H1 (cell line): ENCODE data around the gene NIPAL4. TPM values are rescaled to one million over a fixed set of nuclear protein-coding genes. Genes with fewer than 3 reads are reported as not detected.

Experiments used
- CTCF ChIA-PET: fragments of 300-600 bp; sonication (Branson Sonifier 250); formaldehyde crosslinking; loops from one replicate; lab custom pipeline; 2021; ENCODE audit not compliant: partially characterized antibody; lab: Charles Lee
- POLR2A ChIA-PET: fragments of 300-600 bp; sonication (Branson Sonifier 250); formaldehyde crosslinking; loops from one replicate; lab custom pipeline; 2021; ENCODE audit warnings: inconsistent platforms; ENCODE audit not compliant: partially characterized antibody; lab: Charles Lee
- DNase-seq, 2 experiments: peaks; one replicate each; pipeline versions ENCODE4 v3.0.0 to v3.0.0-alpha.2; 2010 to 2022; ENCODE audit warnings: low spot score in 2 of 2, low read depth in 1 of 2, mixed read lengths in 1 of 2
- FAIRE-seq: peaks from 2 replicates; lab custom pipeline; 2011; peaks lifted over from hg19 to GRCh38; lab: Jason Lieb, UNC
- H2AFZ ChIP-seq: 2 replicates; pipeline ENCODE4 v1.8.1; 2012; ENCODE audit warnings: low read length, inconsistent platforms
- H2AK5ac ChIP-seq: 2 replicates; pipeline ENCODE4 v1.6.1; 2013; ENCODE audit warnings: low read depth, low read length
- H2BK120ac ChIP-seq: replicated peaks from 2 replicates; pipeline ENCODE3; 2013; ENCODE audit warnings: low read depth, low read length, inconsistent platforms
- H2BK12ac ChIP-seq: 2 replicates; pipeline ENCODE4 v1.6.1; 2013; ENCODE audit warnings: low read depth, low read length
- H2BK15ac ChIP-seq: 2 replicates; pipeline ENCODE4 v1.6.1; 2013; ENCODE audit warnings: low read length
- H2BK20ac ChIP-seq: 2 replicates; pipeline ENCODE4 v1.6.1; 2013; ENCODE audit warnings: low read length
- H2BK5ac ChIP-seq: 2 replicates; pipeline ENCODE4 v1.6.1; 2013; ENCODE audit warnings: low read depth, low read length
- H3K14ac ChIP-seq: 2 replicates; pipeline ENCODE4 v1.6.1; 2013; ENCODE audit warnings: inconsistent platforms; ENCODE audit not compliant: insufficient read length
- H3K18ac ChIP-seq: 2 replicates; pipeline ENCODE4 v1.6.1; 2013; ENCODE audit warnings: low read length; ENCODE audit errors: extremely low read depth
- H3K23ac ChIP-seq: 2 replicates; pipeline ENCODE4 v1.6.1; 2013; ENCODE audit warnings: inconsistent platforms; ENCODE audit not compliant: insufficient read length
- H3K23me2 ChIP-seq: 2 replicates; pipeline ENCODE4 v1.6.1; 2013; ENCODE audit warnings: low read depth, low read length
- H3K27ac ChIP-seq: 2 replicates; pipeline ENCODE4 v1.6.1; 2011; ENCODE audit warnings: low read depth, low read length, inconsistent platforms
- H3K27me3 ChIP-seq, 4 experiments: replicated peaks in 1 of 4; 1 replicate in 1 of 4; 2 replicates in 3 of 4; pipeline versions ENCODE4 v1.6.1 to v1.8.1; 2011 to 2013; ENCODE audit warnings: low read length in 3 of 4, mild to moderate bottlenecking in 3 of 4, inconsistent platforms in 2 of 4, mixed read lengths in 2 of 4, moderate library complexity in 1 of 4; ENCODE audit not compliant: control insufficient read depth in 3 of 4, insufficient read depth in 3 of 4; ENCODE audit errors: extremely low read depth in 1 of 4
- H3K36me3 ChIP-seq, 4 experiments: 2 replicates each; pipeline versions ENCODE4 v1.6.1 to v1.8.1; 2011 to 2013; ENCODE audit warnings: mild to moderate bottlenecking in 4 of 4, low read length in 3 of 4, moderate library complexity in 2 of 4, control low read depth in 1 of 4, inconsistent platforms in 1 of 4; ENCODE audit not compliant: insufficient read depth in 4 of 4, control insufficient read depth in 2 of 4
- H3K4ac ChIP-seq: replicated peaks from 2 replicates; pipeline ENCODE3; 2013; ENCODE audit warnings: low read length, low read depth, mixed read lengths, inconsistent platforms; ENCODE audit not compliant: insufficient read length
- H3K4me1 ChIP-seq, 4 experiments: replicated peaks in 1 of 4; 1 replicate in 1 of 4; 2 replicates in 3 of 4; pipeline versions ENCODE4 v1.6.1 to v1.8.1; 2011 to 2013; ENCODE audit warnings: low read length in 3 of 4, inconsistent platforms in 2 of 4, mixed read lengths in 1 of 4; ENCODE audit not compliant: insufficient read depth in 4 of 4, control insufficient read depth in 3 of 4
- H3K4me2 ChIP-seq, 2 experiments: 2 replicates each; pipeline versions ENCODE4 v1.6.1 to v1.8.1; 2011 to 2013; ENCODE audit warnings: low read depth in 2 of 2, low read length in 2 of 2, control low read depth in 1 of 2, inconsistent platforms in 1 of 2, mild to moderate bottlenecking in 1 of 2; ENCODE audit not compliant: insufficient read depth in 1 of 2
- H3K4me3 ChIP-seq, 4 experiments: fragments of 200-600, 300-600 bp in 1 of 4; sonication (generic), shearing (Covaris generic), sonication (Bioruptor Twin) in 1 of 4; 2 replicates each; pipeline versions ENCODE4 v1.5.1 to v1.8.1; 2011 to 2016; ENCODE audit warnings: low read length in 4 of 4, low read depth in 3 of 4, control low read depth in 2 of 4, inconsistent platforms in 2 of 4, mild to moderate bottlenecking in 2 of 4, mixed read lengths in 1 of 4, moderate library complexity in 1 of 4; ENCODE audit not compliant: insufficient read depth in 2 of 4; ENCODE audit errors: extremely low read depth in 1 of 4
- H3K56ac ChIP-seq: replicated peaks from 2 replicates; pipeline ENCODE3; 2013; ENCODE audit warnings: low read depth, mild to moderate bottlenecking, mixed read lengths, low read length, inconsistent platforms; ENCODE audit not compliant: insufficient read length
- H3K79me1 ChIP-seq: 2 replicates; pipeline ENCODE4 v1.6.1; 2013; ENCODE audit warnings: low read depth, low read length, control low read depth
- H3K79me2 ChIP-seq, 2 experiments: 2 replicates each; pipeline versions ENCODE4 v1.6.1 to v1.8.1; 2012 to 2013; ENCODE audit warnings: low read length in 2 of 2, mild to moderate bottlenecking in 2 of 2, inconsistent platforms in 1 of 2; ENCODE audit not compliant: insufficient read depth in 2 of 2, control insufficient read depth in 1 of 2
- H3K9ac ChIP-seq, 4 experiments: replicated peaks in 1 of 4; 1 replicate in 1 of 4; 2 replicates in 3 of 4; pipeline versions ENCODE4 v1.6.1 to v1.8.1; 2011 to 2013; ENCODE audit warnings: low read depth in 3 of 4, low read length in 3 of 4, control low read depth in 2 of 4, mild to moderate bottlenecking in 2 of 4, moderate library complexity in 2 of 4, inconsistent platforms in 1 of 4; ENCODE audit errors: extremely low read depth in 1 of 4
- H3K9me3 ChIP-seq, 2 experiments: 2 replicates each; pipeline versions ENCODE4 v1.6.1 to v1.8.1; 2012 to 2013; ENCODE audit warnings: mild to moderate bottlenecking in 2 of 2, moderate library complexity in 2 of 2, control low read depth in 1 of 2, inconsistent platforms in 1 of 2, low read depth in 1 of 2, low read length in 1 of 2, mixed read lengths in 1 of 2; ENCODE audit not compliant: insufficient read depth in 2 of 2
- H4K20me1 ChIP-seq, 2 experiments: replicated peaks in 1 of 2; 2 replicates each; pipeline versions ENCODE3 to v1.8.1; 2011 to 2013; ENCODE audit warnings: inconsistent platforms in 2 of 2, low read length in 2 of 2, mild to moderate bottlenecking in 1 of 2; ENCODE audit not compliant: insufficient read depth in 2 of 2, control insufficient read depth in 1 of 2
- H4K5ac ChIP-seq: 2 replicates; pipeline ENCODE4 v1.6.1; 2013; ENCODE audit warnings: low read length, low read depth, mixed read lengths, inconsistent platforms; ENCODE audit not compliant: insufficient read length
- H4K8ac ChIP-seq: 2 replicates; pipeline ENCODE4 v1.8.0; 2013; ENCODE audit warnings: mild to moderate bottlenecking, moderate library complexity, low read length, inconsistent platforms; ENCODE audit not compliant: insufficient read depth; ENCODE audit errors: extremely low read depth
- H4K91ac ChIP-seq: replicated peaks from 2 replicates; pipeline ENCODE3; 2013; ENCODE audit warnings: low read length, mixed read lengths, inconsistent platforms; ENCODE audit not compliant: insufficient read length
- GTF2F1 ChIP-seq: IDR thresholded peaks from 2 replicates; pipeline ENCODE4 v1.6.1; 2012; ENCODE audit warnings: low read depth, low read length, improper control_type of control experiment, borderline replicate concordance
- KDM1A ChIP-seq: fragments of 200-600, 300-600 bp; sonication (generic); IDR thresholded peaks from 2 replicates; pipeline ENCODE4 v1.7.1; 2016; ENCODE audit warnings: mild to moderate bottlenecking, low read length, borderline replicate concordance
- WGBS, 2 experiments: shearing (Covaris generic) in 1 of 2; methylation state at CpG; one replicate each; pipeline versions ENCODE4 v1.1.6 to v1.1.7; 2013 to 2015; ENCODE audit warnings: low lambda C conversion rate in 2 of 2, mixed read lengths in 2 of 2, inconsistent platforms in 1 of 2, low coverage in 1 of 2, missing lambda C conversion rate in 1 of 2; ENCODE audit not compliant: insufficient replicate concordance in 2 of 2, insufficient coverage in 1 of 2, insufficient read length in 1 of 2; ENCODE audit errors: extremely low coverage in 1 of 2, missing lambda C conversion rate in 1 of 2; 5-methylcytosine and 5-hydroxymethylcytosine counted together
- polyA plus RNA-seq, 7 experiments: library from polyadenylated mRNA; depleted of rRNA in 3 of 7; stranded (reverse) in 5 of 7; unstranded in 2 of 7; fragments of >200 nt in 5 of 7; fragments of 200-250 nt in 2 of 7; gene quantifications; 1 replicate in 5 of 7; 2 replicates in 1 of 7; 4 replicates in 1 of 7; pipeline versions ENCODE4 v1.2.1 to v1.2.3, GENCODE V29; 2011 to 2013; ENCODE audit warnings: missing spikeins in 2 of 7, mixed read lengths in 2 of 7
- total RNA-seq: library from RNA; stranded (reverse); fragmentation: NEBNext Ultra II Directional; extraction: Animal tissue kit (Norgen Biotek cat#: 25700); gene quantifications from 2 replicates; pipeline ENCODE4 v1.2.1, GENCODE V29; 2021

NIPAL4 gene
- total and polyA plus RNA-seq, 2 of the 8 experiments (the other 6 are each of a cell fraction or from before 2014, with no cell fraction given) = 0.09 to 0.20 TPM

DNA sequence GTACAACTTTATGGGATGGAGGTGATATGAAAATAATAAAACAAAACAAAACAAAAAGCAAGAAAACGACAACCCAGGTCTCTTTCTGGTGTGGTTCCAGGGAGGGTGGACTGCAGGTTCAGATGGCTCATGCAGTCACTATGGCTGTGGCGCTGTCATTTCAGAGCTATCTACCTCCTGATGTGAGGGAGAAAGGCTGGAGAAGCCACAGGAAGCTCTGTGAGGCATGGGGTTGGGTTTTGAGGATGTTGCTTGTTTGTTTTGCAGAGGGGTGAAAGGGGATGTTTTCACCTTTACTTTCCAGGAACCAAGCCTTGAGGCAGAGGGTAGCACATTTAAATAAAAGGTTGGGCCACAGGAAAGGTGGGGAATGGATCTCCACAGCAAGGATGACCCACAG lies 18.7 kb downstream of the NIPAL4 start:
- Histone ChIP-seq H2BK12ac (no peak overlapping the region), H4K20me1 (peaks cover 0 to 2% of the 10 kb centered on the region in 2 experiments), H3K23me2 (no peaks in the 10 kb centered on the region), H4K5ac (no peak overlapping the region), H2AFZ (no peak overlapping the region), H3K23ac (no peak overlapping the region), H3K36me3 (no peaks in the 10 kb centered on the region), H3K4me3 (no peak overlapping the region), H3K4me2 (no peak overlapping the region), H3K9ac (no peak overlapping the region), H3K27ac (no peak overlapping the region), H4K8ac (no peak overlapping the region), H3K4ac (no peak overlapping the region), H3K14ac (no peak overlapping the region), H2BK120ac (no peak overlapping the region), H3K79me1 (no peaks in the 10 kb centered on the region), H3K18ac (no peak overlapping the region), H3K9me3 (no peaks in the 10 kb centered on the region), H2BK5ac (no peak overlapping the region), H2AK5ac (no peak overlapping the region), H3K79me2 (no peaks in the 10 kb centered on the region), H2BK20ac (no peak overlapping the region), H3K4me1 (peaks cover 0 to 2% (median 0%) of the 10 kb centered on the region in 4 experiments; a peak in 3 of 7 replicates), H3K27me3 (no peaks in the 10 kb centered on the region), H2BK15ac (no peak overlapping the region), H3K56ac (no peak overlapping the region), H4K91ac (no peak overlapping the region)
- 92% methylated on average over 2 of the region's 2 CpGs; no CpG with 5 or more reads in 1 of the 2 experiments for WGBS, 2 experiments
- TF ChIP-seq KDM1A (peak; percentile 31; the same call in 1 of the 2 replicates), GTF2F1 (no peak)
- CTCF ChIA-PET = interaction anchor here (0.6 to 5.5 kb wide), 16 partner anchors 9 to 240 kb away, joined by 3 to 46 read pairs (median 8); a partner anchor contains a TSS
- POLR2A ChIA-PET = interaction anchor here (1.1 to 1.8 kb wide), 2 partner anchors 107 to 122 kb away, joined by 3 to 4 read pairs; no protein-coding TSS in a partner anchor
- no peak for DNase-seq
- no peak for FAIRE-seq
